ENCODE data around the gene FCN3. TPM values are rescaled to one million over a fixed set of nuclear protein-coding genes. Genes with fewer than 3 reads are reported as not detected.

The FCN3 gene
- total and polyA plus RNA-seq, 10 of the 15 experiments (the other 5 are each of a cell fraction or from before 2014, with no cell fraction given): 0.28 TPM; not detected in 9

- RAD21 ChIA-PET (ENCODE audit: unreplicated experiment): interaction anchor here (0.9 to 2.8 kb wide), 10 partner anchors 26 to 346 kb away, joined by 3 to 11 read pairs (median 4); partner anchors contain the start of genes AHDC1 and FAM76A
- no peaks in the 10 kb centered on the region for H3K9me3 ChIP-seq (replicated peaks; ENCODE audit: control insufficient read depth, insufficient read depth, low read length)
- in situ Hi-C loops (cut with MboI): loop anchor here (5.0 kb wide), 3 partner anchors 89 to 289 kb away; no protein-coding TSS in a partner anchor
- no TSS peak for BruUV-seq (replicated peaks)
- CTCF ChIA-PET: interaction anchor here (0.6 to 9.0 kb wide), 21 partner anchors 16 to 390 kb away, joined by 3 to 242 read pairs (median 6); partner anchors contain the start of gene MAP3K6
- no peaks in the 10 kb centered on the region for H4K20me1 ChIP-seq (ENCODE audit: control insufficient read depth, insufficient read depth)
- H3K4me2 ChIP-seq (ENCODE audit: control insufficient read depth, insufficient read depth): peak overlapping the region; percentile 98; the same call in 1 of the 2 replicates
- POLR2A ChIA-PET: interaction anchor here (0.7 to 1.3 kb wide), 5 partner anchors 14 to 1114 kb away, joined by 3 to 6 read pairs (median 5); no protein-coding TSS in a partner anchor
- H3K4me3 ChIP-seq: peak overlapping the region; percentile 71; the same call in 1 of the 2 replicates
- peak; percentile 15 for ATAC-seq
- H3K36me3 ChIP-seq (ENCODE audit: control insufficient read depth in 2 of 2, insufficient read depth in 2 of 2, low read length in 1 of 2): no peaks in the 10 kb centered on the region
- peaks cover 8% of the 10 kb centered on the region for H3K4me1 ChIP-seq (ENCODE audit: control insufficient read depth, insufficient read depth, low read length)
- TF ChIP-seq ATF7 (IDR thresholded peaks at IDR 0.05; ENCODE audit: low read depth) (peak; percentile 90), MTA2 (IDR thresholded peaks at IDR 0.05; ENCODE audit: low read depth) (no peak), JUND (IDR thresholded peaks at IDR 0.05; ENCODE audit: low read depth, low read length) (0 out of 2 replicates have a peak, but pooled peaks have one; percentile 12), BHLHE40 (IDR thresholded peaks at IDR 0.05; ENCODE audit: borderline replicate concordance in 1 of 2, low read depth in 2 of 2, low read length in 1 of 2) (peak in 1 of 2 experiments; percentile 59; a peak in 2 of 4 replicates)
- intact Hi-C loops (cut with micrococcal nuclease; ENCODE audit: unreplicated experiment): loop anchor here (1.0 kb wide), 1 partner anchor 215 kb away; no protein-coding TSS in a partner anchor
- FAIRE-seq: no peak
- 39% methylated on average over 13 of the region's 13 CpGs for WGBS (ENCODE audit: insufficient coverage, insufficient replicate concordance, low lambda C conversion rate, missing lambda C conversion rate)
- no peak for DNase-seq (ENCODE audit: low read depth, low spot score)
- no peak overlapping the region for H3K9ac ChIP-seq (ENCODE audit: control insufficient read depth, insufficient read depth, low read length)
- SMC1A ChIA-PET (ENCODE audit: uncharacterized antibody, unreplicated experiment): interaction anchor here (1.0 to 2.3 kb wide), 11 partner anchors 25 to 347 kb away, joined by 3 to 13 read pairs (median 4); partner anchors contain the start of genes MAP3K6 and SYTL1
- H3K79me2 ChIP-seq (ENCODE audit: control insufficient read depth, insufficient read depth, low read length): no peaks in the 10 kb centered on the region
- H3K27ac ChIP-seq (ENCODE audit: control insufficient read depth, insufficient read depth): no peak overlapping the region
- H3K27me3 ChIP-seq (replicated peaks in 1 of 2; ENCODE audit: control insufficient read depth in 2 of 2, insufficient read depth in 2 of 2, low read length in 1 of 2): no peaks in the 10 kb centered on the region
- H2AFZ ChIP-seq (ENCODE audit: control insufficient read depth, low read depth, low read length): peak overlapping the region; percentile 70
These were observed 17.0 kb upstream of the FCN3 start for GRCh38 chr1:27391511-27392095.

Data from GM12878 (cell line).